Naive thymus-derived CD8-positive, alpha-beta T cell (primary cell): ENCODE data around the gene C10orf95. TPM values are rescaled to one million over a fixed set of nuclear protein-coding genes. Genes with fewer than 3 reads are reported as not detected.

ENCODE experiments used
- ATAC-seq, 2 donors: fragments of 150-1000 bp; cut with Tn5 transposase in 1 of 2; sonication (Bioruptor Pico), chemical (Tn5 transposase) in 1 of 2; 1 replicate in 1 of 2; 2 replicates in 1 of 2; pipeline ENCODE4 v1.10.0; 2021; ENCODE audit warnings: mild to moderate bottlenecking in 2 of 2, moderate library complexity in 2 of 2
- POLR2A ChIA-PET: fragments of 350-600 bp; sonication (Branson Sonifier 250); formaldehyde crosslinking; loops from one replicate; lab custom pipeline; 2021; ENCODE audit warnings: antibody characterized with exemption; lab: Charles Lee
- DNase-seq, 10 donors: peaks; one replicate each; pipeline versions ENCODE4 v3.0.0 to v3.0.0-alpha.2; 2020 to 2022
- H3K27ac Mint-ChIP-seq, 10 donors: one replicate each; pipeline ENCODE4 v1.8.0; 2020 to 2022; ENCODE audit warnings: mild to moderate bottlenecking in 10 of 10, mixed read lengths in 10 of 10, moderate library complexity in 4 of 10, inconsistent platforms in 1 of 10
- H3K27me3 Mint-ChIP-seq, 5 donors: one replicate each; pipeline ENCODE4 v1.8.0; 2021 to 2022; ENCODE audit warnings: mixed read lengths in 5 of 5
- H3K36me3 Mint-ChIP-seq, 3 donors: one replicate each; pipeline ENCODE4 v1.8.0; 2020 to 2022; ENCODE audit warnings: mixed read lengths in 3 of 3, mild to moderate bottlenecking in 2 of 3, inconsistent platforms in 1 of 3
- H3K4me1 Mint-ChIP-seq, 4 donors: one replicate each; pipeline ENCODE4 v1.8.0; 2021 to 2022; ENCODE audit warnings: mixed read lengths in 4 of 4
- H3K4me3 Mint-ChIP-seq, 10 donors: one replicate each; pipeline ENCODE4 v1.8.0; 2020 to 2022; ENCODE audit warnings: mild to moderate bottlenecking in 10 of 10, mixed read lengths in 10 of 10, moderate library complexity in 6 of 10, inconsistent platforms in 1 of 10
- H3K9me3 Mint-ChIP-seq, 9 donors: one replicate each; pipeline ENCODE4 v1.8.0; 2020 to 2022; ENCODE audit warnings: mixed read lengths in 9 of 9, mild to moderate bottlenecking in 3 of 9, inconsistent platforms in 1 of 9, moderate library complexity in 1 of 9
- polyA plus RNA-seq, 3 donors: library from polyadenylated mRNA; unstranded; fragments of 300-500 nt; fragmentation: Illumina TruSeq; gene quantifications; one replicate each; pipeline ENCODE4 v1.2.3, GENCODE V29; 2021
- total RNA-seq, 8 experiments: library from RNA in 2 of 8; stranded (reverse) in 2 of 8; gene quantifications; one replicate each; pipeline ENCODE4 v1.2.3 and lab custom pipeline; 2021 to 2026

C10orf95 gene
- total and polyA plus RNA-seq, 5 experiments from 2014 or later, result 0.52 to 0.97 (median 0.68) TPM

GRCh38 chr10:102413053-102413705 is 38.2 kb downstream of the C10orf95 start:
- Mint-ChIP-seq H3K4me3 (peak overlapping the region in 1 of 10 donors; percentile 22), H3K4me1 (peaks cover 20 to 41% (median 35%) of the 10 kb centered on the region in 4 donors), H3K36me3 (no peaks in the 10 kb centered on the region), H3K27me3 (peaks cover 14 to 44% (median 30%) of the 10 kb centered on the region in 5 donors), H3K9me3 (no peaks in the 10 kb centered on the region), H3K27ac (peak overlapping the region in 5 of 10 donors; percentile 30 to 85 (median 35))
- peak in 5 of 10 donors; percentile 52 to 83 (median 55) for DNase-seq
- POLR2A ChIA-PET, result interaction anchor here (0.8 to 5.5 kb wide), 7 partner anchors 8 to 89 kb away, joined by 3 to 64 read pairs (median 4); partner anchors contain the start of genes ACTR1A, C10orf95, FBXL15 and NFKB2
- peak in 1 of 2 donors; percentile 24 for ATAC-seq

- Mint-ChIP-seq H3K27ac (peak overlapping the region in 1 of 10 donors; percentile 75), H3K36me3 (no peaks in the 10 kb centered on the region), H3K4me3 (peak overlapping the region in 3 of 10 donors; percentile 24 to 85 (median 57))
These were observed 39.0 kb downstream of the C10orf95 start for GRCh38 chr10:102412293-102412692.

GRCh38 chr10:102411341-102412255 is 39.7 kb downstream of the C10orf95 start:
- H3K27me3 Mint-ChIP-seq, result peaks cover 4 to 32% (median 15%) of the 10 kb centered on the region in 5 donors
- ATAC-seq (no peak), DNase-seq (peak in 1 of 10 donors; percentile 59)
- POLR2A ChIA-PET, result interaction anchor here (1.7 to 5.5 kb wide), 4 partner anchors 10 to 39 kb away, joined by 4 to 64 read pairs (median 37); partner anchors contain the start of genes C10orf95, FBXL15 and NFKB2
- H3K36me3 Mint-ChIP-seq, result no peaks in the 10 kb centered on the region
- H3K27ac Mint-ChIP-seq, result peak overlapping the region; percentile 60 to 90 (median 76)
- no peaks in the 10 kb centered on the region for H3K9me3 Mint-ChIP-seq
- peak overlapping the region; percentile 65 to 91 (median 82) for H3K4me3 Mint-ChIP-seq
- peaks cover 21 to 51% (median 40%) of the 10 kb centered on the region in 4 donors for H3K4me1 Mint-ChIP-seq

More at GRCh38 chr10:102412293-102412692, 39.0 kb downstream of the C10orf95 start:
- POLR2A ChIA-PET, result interaction anchor here (0.8 to 5.5 kb wide), 5 partner anchors 9 to 90 kb away, joined by 3 to 64 read pairs (median 4); partner anchors contain the start of genes ACTR1A, FBXL15 and NFKB2
- Mint-ChIP-seq H3K27me3 (peaks cover 7 to 36% (median 22%) of the 10 kb centered on the region in 5 donors), H3K9me3 (no peaks in the 10 kb centered on the region), H3K4me1 (peaks cover 19 to 50% (median 39%) of the 10 kb centered on the region in 4 donors)
- ATAC-seq (no peak), DNase-seq (no peak)

- Mint-ChIP-seq H3K27ac (peak overlapping the region; percentile 66 to 93 (median 84)), H3K27me3 (peaks cover 1 to 27% (median 4%) of the 10 kb centered on the region in 5 donors)
These were observed 40.8 kb downstream of the C10orf95 start for GRCh38 chr10:102410429-102411073.

GRCh38 chr10:102409604-102410428 is 41.5 kb downstream of the C10orf95 start:
- Mint-ChIP-seq H3K9me3 (no peaks in the 10 kb centered on the region), H3K27ac (peak overlapping the region; percentile 61 to 93 (median 84)), H3K4me1 (peaks cover 25 to 57% (median 40%) of the 10 kb centered on the region in 4 donors), H3K4me3 (peak overlapping the region; percentile 65 to 91 (median 86)), H3K36me3 (no peaks in the 10 kb centered on the region), H3K27me3 (peaks cover 0 to 27% (median 0%) of the 10 kb centered on the region in 5 donors)
- POLR2A ChIA-PET, result interaction anchor here (0.5 to 5.5 kb wide), 11 partner anchors 11 to 178 kb away, joined by 3 to 64 read pairs (median 7); partner anchors contain the start of genes C10orf95, CUEDC2, FBXL15 and NFKB2
- ATAC-seq, result no peak
- DNase-seq, result no peak

More at GRCh38 chr10:102410429-102411073, 40.8 kb downstream of the C10orf95 start:
- POLR2A ChIA-PET, result interaction anchor here (0.5 to 5.5 kb wide), 10 partner anchors 11 to 178 kb away, joined by 3 to 64 read pairs (median 8); partner anchors contain the start of genes C10orf95, CUEDC2, FBXL15 and NFKB2
- peak in 9 of 10 donors; percentile 28 to 80 (median 54) for DNase-seq
- Mint-ChIP-seq H3K36me3 (no peaks in the 10 kb centered on the region), H3K9me3 (no peaks in the 10 kb centered on the region), H3K4me3 (peak overlapping the region; percentile 65 to 91 (median 86)), H3K4me1 (peaks cover 25 to 57% (median 40%) of the 10 kb centered on the region in 4 donors)
- ATAC-seq, result peak; percentile 8 to 18

GRCh38 chr10:102408728-102409603 is 42.4 kb downstream of the C10orf95 start:
- H3K4me3 Mint-ChIP-seq, result peak overlapping the region; percentile 71 to 91 (median 86)
- peak; percentile 75 to 81 for ATAC-seq
- POLR2A ChIA-PET, result interaction anchor here (1.0 to 5.5 kb wide), 8 partner anchors 11 to 92 kb away, joined by 3 to 64 read pairs (median 12); partner anchors contain the start of genes C10orf95, CUEDC2, FBXL15 and NFKB2
- H3K9me3 Mint-ChIP-seq, result no peaks in the 10 kb centered on the region
- H3K36me3 Mint-ChIP-seq, result no peaks in the 10 kb centered on the region
- peak in 9 of 10 donors; percentile 60 to 91 (median 81) for DNase-seq
- peak overlapping the region; percentile 64 to 96 (median 89) for H3K27ac Mint-ChIP-seq
- H3K27me3 Mint-ChIP-seq, result peaks cover 0 to 27% (median 0%) of the 10 kb centered on the region in 5 donors
- H3K4me1 Mint-ChIP-seq, result peaks cover 28 to 57% (median 40%) of the 10 kb centered on the region in 4 donors

- H3K36me3 Mint-ChIP-seq, result no peaks in the 10 kb centered on the region
- peak overlapping the region; percentile 64 to 96 (median 88) for H3K27ac Mint-ChIP-seq
- peak in 1 of 2 donors; percentile 32 for ATAC-seq
- POLR2A ChIA-PET, result interaction anchor here (0.6 to 1.4 kb wide), 4 partner anchors 9 to 24 kb away, joined by 3 to 7 read pairs (median 4); partner anchors contain the start of gene CUEDC2
- H3K27me3 Mint-ChIP-seq, result peaks cover 0 to 25% (median 0%) of the 10 kb centered on the region in 5 donors
- peaks cover 28 to 56% (median 38%) of the 10 kb centered on the region in 4 donors for H3K4me1 Mint-ChIP-seq
- peak overlapping the region; percentile 71 to 89 (median 79) for H3K4me3 Mint-ChIP-seq
- no peaks in the 10 kb centered on the region for H3K9me3 Mint-ChIP-seq
- peak in 4 of 10 donors; percentile 26 to 66 (median 40) for DNase-seq
These were observed 43.1 kb downstream of the C10orf95 start for GRCh38 chr10:102408131-102408727.

GRCh38 chr10:102407425-102408130 is 43.8 kb downstream of the C10orf95 start:
- Mint-ChIP-seq H3K4me1 (peaks cover 28 to 49% (median 32%) of the 10 kb centered on the region in 4 donors), H3K9me3 (no peaks in the 10 kb centered on the region), H3K27ac (peak overlapping the region in 9 of 10 donors; percentile 80 to 96 (median 91)), H3K27me3 (peaks cover 0 to 21% (median 0%) of the 10 kb centered on the region in 5 donors), H3K36me3 (no peaks in the 10 kb centered on the region), H3K4me3 (peak overlapping the region; percentile 9 to 89 (median 74))
- DNase-seq (no peak), ATAC-seq (no peak)
- POLR2A ChIA-PET, result interaction anchor here (0.5 to 1.4 kb wide), 8 partner anchors 9 to 74 kb away, joined by 3 to 7 read pairs (median 4); partner anchors contain the start of gene CUEDC2

GRCh38 chr10:102406815-102407214 is 44.5 kb downstream of the C10orf95 start:
- H3K36me3 Mint-ChIP-seq, result peaks cover 0 to 2% (median 0%) of the 10 kb centered on the region in 3 donors
- ATAC-seq, result no peak
- H3K27ac Mint-ChIP-seq, result peak overlapping the region in 6 of 10 donors; percentile 50 to 90 (median 70)
- peak overlapping the region in 6 of 10 donors; percentile 19 to 85 (median 32) for H3K4me3 Mint-ChIP-seq
- peaks cover 28 to 44% (median 30%) of the 10 kb centered on the region in 4 donors for H3K4me1 Mint-ChIP-seq
- no peak for DNase-seq
- H3K27me3 Mint-ChIP-seq, result peaks cover 0 to 20% (median 0%) of the 10 kb centered on the region in 5 donors
- no peaks in the 10 kb centered on the region for H3K9me3 Mint-ChIP-seq
- POLR2A ChIA-PET, result interaction anchor here (0.5 to 1.7 kb wide), 7 partner anchors 8 to 75 kb away, joined by 3 to 15 read pairs (median 4); no protein-coding TSS in a partner anchor
